ENCODE data around the gene KCNAB3.

The KCNAB3 gene

GRCh38 chr17:7875804-7876370 is 53.8 kb downstream of the KCNAB3 start:
- no peak for DNase-seq

GRCh38 chr17:7873051-7873450 is 56.6 kb downstream of the KCNAB3 start:
- no peak for DNase-seq
